NCI-H2196 (cell line): ENCODE measurements around the gene HTR3C.
A peak's percentile ranks its signal among the peaks of the same experiment; 100 is the strongest.
"Not testable (repeated sequence)": the region's sequence is repeated elsewhere in the genome, so short reads cannot be mapped to it uniquely, and the experiment has no call there.

ENCODE experiments used
- DNase-seq: peaks from one replicate; lab custom pipeline; 2025; ENCODE audit not compliant: unreplicated experiment; lab: John Stamatoyannopoulos, UW

HTR3C gene

GRCh38 chr3:184030536-184030935 is 22.3 kb upstream of the HTR3C start:
- DNase-seq = no peak

- DNase-seq = no peak
These were observed 21.6 kb upstream of the HTR3C start, which contains the start of gene HTR3D for GRCh38 chr3:184031187-184031792. HTR3D (plus strand) TSS chr3:184031742; CDS start chr3:184031742, 0 bp downstream.

GRCh38 chr3:184037816-184038215 is 15.0 kb upstream of the HTR3C start:
- no peak for DNase-seq

GRCh38 chr3:184038307-184038706 is 14.5 kb upstream of the HTR3C start:
- not testable (repeated sequence) for DNase-seq

- peak; percentile 59 for DNase-seq
These were observed 13.4 kb upstream of the HTR3C start for GRCh38 chr3:184039414-184039813.

- DNase-seq = peak; percentile 63
These were observed 12.8 kb upstream of the HTR3C start for GRCh38 chr3:184040010-184040409.

- no peak for DNase-seq
These were observed 10.2 kb upstream of the HTR3C start for GRCh38 chr3:184042617-184043016.

- no peak for DNase-seq
These were observed 6.9 kb upstream of the HTR3C start for GRCh38 chr3:184045995-184046394.

GRCh38 chr3:184050217-184050847 is 2.5 kb upstream of the HTR3C start:
- DNase-seq = peak; percentile 89

GRCh38 chr3:184058029-184058428 is 5.2 kb downstream of the HTR3C start:
- DNase-seq = no peak

- DNase-seq = no peak
These were observed 6.6 kb downstream of the HTR3C start for GRCh38 chr3:184059424-184059823.

- no peak for DNase-seq
These were observed 9.8 kb downstream of the HTR3C start for GRCh38 chr3:184062637-184063036.

GRCh38 chr3:184066211-184066610 is 13.4 kb downstream of the HTR3C start:
- DNase-seq = no peak

- no peak for DNase-seq
These were observed 14.8 kb downstream of the HTR3C start for GRCh38 chr3:184067573-184068055.

- DNase-seq = no peak
These were observed 15.5 kb downstream of the HTR3C start for GRCh38 chr3:184068344-184068743.

GRCh38 chr3:184071142-184071541 is 18.3 kb downstream of the HTR3C start:
- not testable (repeated sequence) for DNase-seq

GRCh38 chr3:184073621-184074020 is 20.8 kb downstream of the HTR3C start:
- DNase-seq = no peak

- DNase-seq = no peak
These were observed 23.1 kb downstream of the HTR3C start for GRCh38 chr3:184075901-184076300.

- DNase-seq = no peak
These were observed 25.0 kb downstream of the HTR3C start for GRCh38 chr3:184077881-184078280.

- no peak for DNase-seq
These were observed 26.0 kb downstream of the HTR3C start for GRCh38 chr3:184078851-184079250.

- no peak for DNase-seq
These were observed 28.4 kb downstream of the HTR3C start for GRCh38 chr3:184081116-184081830.

GRCh38 chr3:184082034-184082433 is 29.2 kb downstream of the HTR3C start:
- no peak for DNase-seq
